GM21447 (cell line): ENCODE results near the gene PAF1.

Experiments
- ATAC-seq: cut with Tn5 transposase; IDR thresholded peaks from one replicate; pipeline ENCODE4 v1.9.1; 2021; ENCODE audit not compliant: unreplicated experiment

PAF1 gene

DNA sequence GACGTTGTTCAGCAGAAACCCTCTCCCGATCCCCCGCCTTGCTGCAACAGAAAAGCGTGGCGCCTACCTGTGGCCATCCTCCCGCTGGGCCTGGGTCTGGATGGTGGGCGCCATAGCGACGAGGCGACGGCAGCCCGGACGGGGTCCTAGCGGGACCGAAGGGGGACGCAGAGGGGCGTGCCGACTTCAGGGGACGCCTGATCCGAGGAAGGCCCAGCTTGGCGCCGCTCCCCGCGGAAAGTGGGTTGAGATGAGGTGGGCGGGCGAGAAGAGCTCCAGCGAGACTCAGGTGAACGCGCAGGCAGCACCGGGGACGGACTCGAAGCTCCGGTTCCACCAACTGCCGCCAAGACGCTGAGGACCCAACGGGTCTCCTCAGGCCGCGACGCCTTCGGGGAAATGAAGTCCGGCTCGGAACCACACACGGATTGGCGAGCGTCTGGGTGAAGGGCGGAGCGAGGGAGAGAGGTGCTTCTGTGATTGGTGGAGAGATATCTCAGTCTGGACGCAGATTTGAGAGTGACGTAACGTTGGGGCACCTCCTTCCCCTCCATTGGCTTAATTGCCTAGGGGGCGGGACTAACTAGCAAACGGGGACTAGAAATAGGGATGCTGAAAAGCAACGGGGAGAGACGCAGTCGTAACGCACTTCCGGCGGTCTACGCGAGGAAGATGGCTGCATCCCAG is at the start of gene PAF1, which contains the start of gene MED29:
PAF1 (minus strand) TSS at position 356 of the 687 bp plus-strand sequence; CDS start at position 114, 242 bp downstream.
MED29 (plus strand) TSS at position 628 of the 687 bp plus-strand sequence; CDS start at position 673, 45 bp downstream.
- peak; percentile 92 for ATAC-seq

DNA sequence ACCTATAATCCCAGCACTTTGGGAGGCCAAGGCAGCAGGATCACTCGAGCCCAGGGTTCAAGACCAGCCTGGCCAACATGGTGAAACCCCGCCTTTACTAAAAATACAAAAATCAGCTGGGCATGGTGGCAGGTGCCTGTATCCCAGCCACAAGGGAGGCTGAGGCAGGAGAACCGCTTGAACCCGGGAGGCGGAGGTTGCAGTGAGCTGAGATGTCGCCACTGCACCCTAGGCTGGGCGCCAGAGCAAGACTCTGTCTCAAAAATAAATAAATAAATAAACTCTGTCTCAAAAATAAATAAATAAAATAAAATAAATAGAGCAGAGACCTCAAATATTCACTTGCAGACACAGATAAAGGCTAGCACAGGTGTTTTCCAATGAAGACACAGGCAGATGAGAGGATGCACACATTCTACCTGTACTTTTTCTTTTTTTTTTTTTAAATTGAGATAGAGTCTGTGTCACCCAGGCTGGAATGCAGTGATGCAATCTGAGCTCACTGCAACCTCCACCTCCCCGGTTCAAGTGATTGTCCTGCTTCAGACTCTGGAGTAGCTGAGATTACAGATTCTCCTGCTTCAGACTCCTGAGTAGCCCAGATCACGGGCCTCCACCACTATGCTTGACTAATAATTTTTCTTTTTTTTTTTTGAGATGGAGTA is 47.5 kb upstream of the PAF1 start:
- no peak for ATAC-seq

DNA sequence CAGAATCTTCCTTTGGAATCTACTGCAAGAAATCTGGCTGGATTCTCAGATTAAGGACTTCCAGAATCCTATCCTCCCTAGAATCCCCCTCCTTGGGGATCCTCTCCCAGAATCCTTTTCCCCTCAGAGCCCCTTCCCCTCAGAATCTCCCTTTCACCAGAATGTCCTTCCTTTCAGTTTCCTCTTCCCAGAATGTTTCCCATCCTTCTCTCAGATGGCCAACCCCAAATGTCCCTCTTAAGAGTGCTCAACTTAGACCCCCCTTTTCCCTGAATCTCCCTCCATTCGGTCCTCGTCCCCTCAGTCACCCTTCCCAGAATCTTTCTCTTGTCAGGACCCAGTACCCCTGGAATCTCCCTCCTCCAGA is 45.4 kb upstream of the PAF1 start:
- ATAC-seq, result no peak

DNA sequence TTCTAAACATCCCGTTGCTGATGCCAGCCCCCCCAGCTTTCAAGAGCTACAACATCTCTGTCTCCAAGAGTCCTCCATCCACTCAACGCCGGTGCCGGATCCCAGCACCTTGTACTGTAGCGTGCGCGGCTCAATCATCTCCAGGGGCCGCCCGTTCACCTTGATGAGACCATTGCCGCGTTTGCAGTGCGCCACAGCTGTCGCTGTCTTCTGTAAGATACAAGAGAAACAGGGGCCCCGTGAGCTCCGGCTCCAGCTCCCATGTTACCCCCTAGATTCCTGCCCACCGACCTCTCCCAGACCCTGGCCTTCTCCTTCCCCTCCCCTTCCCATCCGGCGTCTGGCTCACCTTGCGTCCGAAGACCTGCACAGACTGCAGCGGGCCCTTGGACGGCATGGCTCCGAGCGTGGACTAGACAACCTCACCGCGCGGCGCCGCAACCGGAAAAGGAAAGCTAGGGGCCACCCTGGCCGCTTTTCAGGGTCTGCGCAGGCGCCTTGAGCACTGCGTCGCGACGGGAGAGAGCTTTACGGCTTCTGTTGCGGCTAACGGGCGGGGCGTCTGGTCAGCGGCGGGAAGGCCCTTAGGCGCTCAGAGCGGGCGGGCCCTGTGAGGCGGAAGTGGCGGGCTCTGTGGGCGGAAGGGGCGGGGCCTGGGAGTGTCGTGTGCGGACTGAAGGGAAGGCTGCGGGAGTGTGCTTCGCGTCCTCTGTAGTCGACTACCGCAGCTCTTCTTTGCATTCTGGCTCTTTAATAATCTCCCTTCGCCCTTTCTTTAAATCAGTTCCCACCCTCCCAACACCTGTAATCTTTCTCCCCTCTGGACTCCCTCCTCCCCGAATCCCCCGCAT is 44.8 kb upstream of the PAF1 start, which contains the start of gene RPS16:
RPS16 (minus strand) TSS at position 451 of the 851 bp plus-strand sequence; CDS start at position 397, 54 bp downstream.
- ATAC-seq, result peak; percentile 69

DNA sequence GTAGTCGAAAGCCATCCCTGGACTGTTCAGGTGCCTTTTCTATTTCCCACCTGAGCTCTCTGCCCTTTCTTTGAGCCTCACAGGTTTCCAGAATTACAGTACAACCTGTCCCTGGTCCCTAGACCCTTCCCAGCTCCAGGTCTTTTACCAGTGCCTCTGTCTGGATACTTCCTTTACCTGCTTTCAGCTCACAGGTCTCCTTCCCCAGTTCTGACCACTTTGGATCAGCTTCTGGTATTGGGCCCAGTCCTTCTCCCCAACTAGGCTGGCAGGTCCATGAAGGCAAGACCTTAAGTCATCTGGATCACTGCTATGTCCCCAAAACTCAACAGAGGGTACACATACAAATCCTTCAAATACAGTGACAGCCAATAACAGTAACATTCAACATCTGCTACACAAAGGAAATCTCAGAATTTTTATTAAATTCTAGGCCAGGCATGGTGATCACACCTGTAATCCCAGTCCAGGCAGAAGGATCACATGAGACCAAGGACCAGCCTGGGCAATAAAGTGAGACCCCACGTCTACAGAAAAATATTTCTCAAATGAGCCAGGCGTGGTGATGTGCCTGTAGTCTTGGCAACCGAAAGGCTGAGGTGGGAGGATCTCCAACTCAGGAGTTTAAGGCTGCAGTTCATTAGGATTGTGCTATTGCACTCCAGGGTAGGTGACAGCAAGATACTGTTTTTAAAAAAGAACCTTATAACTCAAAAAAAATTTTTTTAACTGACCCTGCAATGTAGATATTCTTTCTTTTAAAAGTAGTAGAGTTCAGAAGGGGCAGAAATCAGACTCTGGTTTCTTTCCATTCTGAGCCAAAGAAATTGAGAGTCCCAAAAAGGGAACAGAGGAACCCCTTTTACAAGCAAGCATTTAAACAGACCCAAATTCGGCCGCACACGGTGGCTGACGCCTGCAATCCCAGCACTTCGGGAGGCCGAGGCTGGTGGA is 43.5 kb upstream of the PAF1 start:
- no peak for ATAC-seq

DNA sequence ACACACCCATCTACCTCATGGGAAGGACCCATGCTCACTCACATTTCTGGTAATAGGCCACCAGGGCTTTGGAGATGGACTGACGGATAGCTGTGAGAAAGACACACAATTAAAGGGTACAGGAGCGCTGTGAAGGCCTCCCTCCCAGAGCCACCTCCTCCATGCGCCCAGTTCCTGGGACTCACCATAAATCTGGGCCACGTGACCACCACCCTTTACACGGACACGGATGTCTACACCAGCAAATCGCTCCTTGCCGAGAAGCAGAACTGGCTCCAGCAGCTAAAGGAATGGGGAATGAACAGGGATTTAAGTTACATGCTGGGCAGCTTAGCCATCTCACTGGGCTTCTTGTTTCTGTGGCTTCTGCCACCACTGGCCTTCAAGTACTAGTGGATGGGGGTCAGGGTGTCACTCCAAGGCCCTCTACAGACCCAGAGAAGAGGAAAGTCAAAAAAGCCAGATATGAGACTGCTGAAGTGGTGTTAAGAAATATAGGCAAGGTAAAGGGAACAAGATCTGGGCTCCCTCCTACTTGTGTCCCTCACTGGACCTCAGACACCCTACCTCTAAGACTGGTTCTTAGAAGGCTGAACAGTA is 42.7 kb upstream of the PAF1 start:
- ATAC-seq, result no peak

DNA sequence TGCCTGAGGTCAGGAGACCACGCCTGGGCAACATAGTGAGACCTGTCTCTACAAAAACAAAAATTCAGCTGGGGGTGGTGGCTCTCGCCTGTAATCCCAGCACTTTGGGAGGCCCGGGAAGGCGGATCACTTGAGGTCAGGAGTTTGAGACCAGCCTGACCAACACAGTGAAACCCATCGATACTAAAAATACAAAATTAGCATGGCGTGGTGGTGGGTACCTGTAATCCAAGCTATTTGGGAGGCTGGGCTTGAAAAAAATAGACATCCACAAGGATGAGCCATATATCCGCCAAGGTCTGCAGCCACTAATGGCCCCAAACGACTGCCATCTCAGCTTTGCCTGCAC is 41.7 kb upstream of the PAF1 start:
- no peak for ATAC-seq

DNA sequence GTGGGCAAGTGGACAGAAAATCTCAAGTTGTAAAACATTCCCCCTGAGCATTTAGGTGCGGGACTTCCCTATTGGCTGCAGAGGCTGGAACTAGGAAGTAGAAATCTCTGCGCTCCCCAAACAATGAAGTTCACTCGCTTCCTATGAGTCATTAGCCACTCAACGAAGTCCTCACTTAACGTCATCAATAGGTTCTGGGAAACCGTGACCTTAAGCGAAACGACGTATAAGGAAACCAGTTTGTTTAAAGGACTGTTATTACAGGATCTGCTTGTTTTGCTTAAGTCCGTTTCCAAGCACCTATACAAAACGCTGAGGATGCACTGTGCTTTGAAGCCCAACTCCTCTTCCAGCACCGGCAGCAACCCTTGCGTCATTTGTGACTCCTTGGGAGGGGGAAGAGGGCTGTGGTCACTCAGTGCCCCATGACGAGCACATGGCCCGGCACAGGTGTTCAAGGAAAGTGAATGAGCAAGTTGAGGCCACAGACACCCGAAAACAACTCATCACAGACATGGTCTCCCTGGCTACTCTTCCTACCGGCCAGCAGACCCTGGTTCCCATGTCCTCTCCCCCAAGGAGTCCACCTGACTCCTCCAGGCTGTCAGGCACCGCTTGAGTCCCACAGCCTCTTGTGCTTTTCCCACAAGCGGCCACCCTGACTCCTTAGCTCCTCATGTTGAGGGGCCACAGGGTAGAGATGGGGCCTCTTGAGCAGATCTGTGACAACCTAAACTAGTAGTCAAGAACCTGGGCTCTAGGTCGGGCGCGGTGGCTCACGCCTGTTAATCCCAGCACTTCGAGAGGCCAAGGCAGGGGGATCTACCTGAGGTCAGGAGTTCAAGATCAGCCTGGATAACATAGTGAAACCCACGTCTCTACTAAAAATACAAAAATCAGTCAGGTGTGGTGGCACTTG is 40.0 kb upstream of the PAF1 start:
- ATAC-seq, result no peak

DNA sequence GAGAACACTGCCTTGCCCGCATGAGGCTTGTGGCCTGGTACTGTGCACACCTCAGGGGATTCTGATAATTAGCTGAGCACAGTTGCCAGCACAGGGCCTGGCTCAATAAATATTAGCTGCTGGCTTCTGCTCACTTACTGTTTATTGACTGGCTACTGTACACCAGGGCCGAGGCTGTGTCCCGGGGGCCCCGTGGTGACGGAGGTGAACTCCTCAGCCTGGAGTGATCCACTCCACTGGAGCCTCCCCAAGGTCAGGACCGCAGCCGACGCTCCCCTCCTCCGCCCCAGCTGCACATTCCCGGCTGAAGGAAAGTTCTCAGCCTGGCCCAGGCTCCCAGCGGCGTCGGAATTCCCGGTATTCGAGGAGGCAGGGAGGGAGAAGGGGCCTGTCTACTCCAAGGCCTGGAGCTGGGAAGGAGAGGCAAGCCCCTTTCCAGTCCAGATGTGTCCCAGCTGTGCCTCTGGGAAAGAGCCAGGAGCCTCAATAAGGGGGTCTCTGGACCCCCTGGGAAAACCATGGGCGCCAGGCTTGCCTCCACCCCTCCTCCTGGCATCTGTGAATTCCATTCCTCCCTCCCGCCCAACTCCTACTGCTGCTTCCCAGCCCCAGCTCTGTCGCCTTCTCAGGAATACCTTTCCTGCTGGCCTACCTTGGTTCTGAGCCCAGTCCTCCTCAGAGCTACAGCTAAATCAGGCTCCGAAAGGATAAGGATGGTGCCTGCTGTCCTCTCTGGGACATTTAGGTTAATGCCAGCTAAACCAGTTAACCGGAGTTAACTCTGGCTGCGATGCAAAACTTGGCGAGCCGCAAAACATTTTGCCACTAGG is 37.6 kb upstream of the PAF1 start:
- no peak for ATAC-seq

DNA sequence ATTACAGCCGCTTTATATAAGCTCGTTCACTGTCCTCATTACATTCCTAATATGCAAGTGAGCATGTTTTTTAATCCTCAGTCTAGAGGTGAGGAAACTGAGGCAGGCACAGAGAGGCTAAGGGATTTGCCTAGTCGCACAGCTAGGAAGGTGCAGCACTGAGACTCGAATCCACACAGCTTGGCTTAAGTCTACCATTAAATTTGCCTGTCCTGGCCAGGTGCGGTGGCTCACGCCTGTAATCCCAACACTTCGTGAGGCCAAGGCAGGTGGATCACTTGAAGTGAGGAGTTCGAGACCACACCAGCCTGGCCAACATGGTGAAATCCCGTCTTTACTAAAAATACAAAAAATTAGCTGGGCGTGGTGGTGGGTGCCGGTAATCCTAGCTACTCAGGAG is 36.8 kb upstream of the PAF1 start:
- ATAC-seq, result no peak

DNA sequence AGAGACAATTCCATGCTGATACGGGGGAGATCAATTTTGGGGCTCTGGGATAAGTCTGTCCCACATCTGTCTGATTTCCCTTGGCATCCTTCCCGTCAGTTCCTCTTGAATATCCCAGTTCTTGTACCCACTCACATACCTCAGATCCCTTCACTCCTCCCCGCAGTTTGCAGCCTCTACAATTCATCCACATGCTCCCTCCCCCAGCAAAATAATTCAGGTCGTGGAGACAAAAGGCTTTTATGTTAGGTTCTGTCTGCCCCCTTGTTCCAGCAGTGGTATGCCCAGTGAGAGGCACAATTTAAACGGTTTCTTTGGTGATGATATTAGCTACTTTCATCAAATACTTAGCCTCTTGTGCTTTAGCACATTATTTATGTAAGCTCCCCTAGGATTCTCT is 35.3 kb upstream of the PAF1 start:
- no peak for ATAC-seq

DNA sequence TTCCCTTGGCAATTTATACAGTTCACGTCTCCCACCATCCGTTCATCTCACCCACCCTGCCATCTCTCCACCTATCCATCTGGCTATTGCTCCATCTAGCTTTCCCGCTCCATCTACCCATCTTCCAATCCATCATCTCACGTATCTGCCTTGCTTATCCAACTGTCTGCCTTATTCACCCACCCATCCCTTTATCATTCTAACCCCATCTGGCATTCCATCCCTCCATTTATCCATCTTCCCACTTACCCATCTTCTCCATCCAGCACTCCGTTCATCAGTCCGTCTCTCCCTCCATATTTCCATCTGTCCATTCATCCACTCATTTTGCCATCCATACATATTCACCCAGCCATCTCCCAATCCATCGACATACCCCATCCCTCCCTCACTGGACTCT is 34.8 kb upstream of the PAF1 start:
- no peak for ATAC-seq

DNA sequence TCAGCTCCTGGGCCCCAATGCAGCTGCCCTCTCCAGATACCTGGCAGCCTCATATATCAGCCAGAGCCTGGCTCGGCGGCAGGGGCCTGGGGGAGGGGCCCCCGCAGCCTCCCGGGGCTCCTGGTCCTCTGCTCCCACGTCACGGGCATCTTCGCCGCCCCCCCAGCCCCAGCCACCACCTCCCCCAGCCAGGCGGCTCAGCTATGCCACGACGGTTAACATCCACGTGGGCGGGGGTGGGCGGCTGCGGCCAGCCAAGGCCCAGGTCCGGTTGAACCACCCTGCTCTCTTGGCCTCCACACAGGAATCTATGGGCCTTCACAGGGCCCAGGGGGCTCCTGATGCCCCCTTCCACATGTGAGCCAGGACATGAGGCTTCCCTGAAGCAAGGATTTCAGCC is 34.0 kb upstream of the PAF1 start:
- ATAC-seq, result no peak

DNA sequence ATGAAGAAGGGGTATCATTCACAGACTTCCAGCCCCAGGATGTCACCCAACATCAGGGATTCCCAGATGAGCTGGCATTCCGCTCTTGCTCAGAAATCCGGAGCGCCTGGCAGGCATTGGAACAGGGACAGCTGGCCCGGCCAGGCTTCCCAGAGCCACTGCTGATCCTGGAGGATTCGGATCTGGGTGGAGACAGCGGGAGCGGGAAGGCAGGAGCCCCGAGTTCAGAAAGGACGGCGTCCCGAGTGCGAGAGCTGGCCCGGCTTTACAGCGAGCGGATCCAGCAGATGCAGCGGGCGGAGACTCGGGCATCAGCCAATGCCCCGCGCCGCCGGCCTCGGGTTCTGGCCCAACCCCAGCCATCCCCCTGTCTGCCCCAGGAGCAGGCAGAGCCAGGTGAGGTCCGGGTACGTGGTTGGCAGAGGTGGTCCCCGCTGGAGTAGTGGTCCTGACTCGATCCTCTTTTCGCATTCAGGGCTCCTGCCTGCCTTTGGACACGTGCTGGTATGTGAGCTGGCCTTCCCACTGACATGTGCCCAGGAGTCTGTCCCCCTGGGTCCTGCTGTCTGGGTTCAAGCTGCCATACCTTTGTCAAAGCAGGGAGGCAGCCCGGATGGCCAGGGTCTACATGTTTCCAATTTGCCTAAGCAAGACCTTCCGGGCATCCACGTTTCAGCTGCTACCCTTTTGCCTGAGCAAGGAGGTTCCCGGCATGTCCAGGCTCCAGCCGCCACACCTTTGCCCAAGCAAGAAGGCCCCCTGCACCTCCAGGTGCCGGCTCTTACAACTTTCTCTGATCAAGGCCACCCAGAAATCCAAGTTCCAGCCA is 32.6 kb upstream of the PAF1 start:
- ATAC-seq, result no peak

DNA sequence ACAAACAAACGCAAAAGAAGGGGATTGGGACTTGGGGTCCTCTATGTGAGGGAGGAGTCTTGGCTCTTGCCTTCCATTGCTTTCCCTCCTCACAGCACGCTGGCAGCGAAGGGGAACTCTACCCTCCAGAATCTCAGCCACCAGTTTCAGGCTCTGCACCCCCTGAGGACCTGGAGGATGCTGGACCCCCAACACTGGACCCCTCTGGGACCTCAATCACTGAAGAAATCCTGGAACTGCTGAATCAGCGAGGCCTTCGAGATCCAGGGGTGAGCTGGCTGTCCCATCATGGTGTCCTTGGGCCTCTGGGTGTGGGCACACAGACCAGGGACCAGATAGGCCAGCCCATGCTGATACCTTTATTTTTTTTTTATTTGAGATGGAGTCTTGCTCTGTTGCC is 31.1 kb upstream of the PAF1 start:
- ATAC-seq, result no peak

DNA sequence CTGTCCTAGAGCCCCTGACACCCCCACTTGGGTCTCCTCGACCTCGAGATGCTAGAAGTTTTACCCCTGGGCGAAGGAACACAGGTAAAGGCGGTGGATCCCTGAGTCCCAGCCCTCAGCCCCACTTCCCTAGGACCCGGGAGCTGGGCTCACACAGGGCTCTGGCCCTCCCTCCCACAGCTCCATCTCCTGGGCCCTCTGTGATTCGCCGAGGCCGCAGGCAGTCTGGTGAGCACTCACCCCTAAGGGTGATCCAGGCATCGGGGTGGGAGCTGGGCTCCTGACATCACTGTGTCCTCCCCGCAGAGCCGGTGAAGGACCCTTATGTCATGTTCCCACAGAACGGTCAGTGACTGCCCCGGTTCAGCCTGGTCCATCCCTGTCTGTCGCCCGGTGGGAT is 29.9 kb upstream of the PAF1 start:
- ATAC-seq, result no peak

DNA sequence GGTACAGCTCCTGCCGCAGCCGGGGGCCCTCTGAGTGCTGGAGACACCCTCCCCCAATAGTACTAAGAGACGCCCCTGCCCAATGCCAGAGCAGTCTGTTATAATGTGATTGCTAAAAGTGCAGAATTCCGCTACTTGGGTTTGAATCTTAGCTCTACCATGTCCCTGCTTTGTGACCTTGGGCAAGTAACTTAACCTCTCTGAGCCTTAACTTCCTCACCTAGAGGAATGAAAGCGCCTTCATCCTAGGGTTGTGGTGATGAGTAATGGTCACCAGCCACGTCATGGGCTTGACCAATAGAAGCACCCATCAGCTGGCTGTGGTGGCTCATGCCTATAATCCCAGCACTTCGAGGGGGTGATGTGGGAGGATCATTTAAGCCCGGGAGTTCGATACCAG is 28.1 kb upstream of the PAF1 start:
- no peak for ATAC-seq
